Muscle of leg (tissue), 11 donors: ENCODE data around the gene SPTBN4. TPM values are rescaled to one million over a fixed set of nuclear protein-coding genes. Genes with fewer than 3 reads are reported as not detected.

Experiments
- DNase-seq: peaks from one replicate; pipeline ENCODE4 v3.0.0; 2013
- H3K27ac ChIP-seq: one replicate; pipeline ENCODE4 v1.5.1; 2013; ENCODE audit warnings: mild to moderate bottlenecking, low read length, control low read depth
- H3K27me3 ChIP-seq: one replicate; pipeline ENCODE4 v1.6.1; 2013; ENCODE audit warnings: low read length; ENCODE audit not compliant: control insufficient read depth, insufficient read depth
- H3K36me3 ChIP-seq: one replicate; pipeline ENCODE4 v1.6.1; 2013; ENCODE audit warnings: low read length; ENCODE audit not compliant: control insufficient read depth, insufficient read depth
- H3K4me1 ChIP-seq: one replicate; pipeline ENCODE4 v1.6.1; 2013; ENCODE audit warnings: low read length; ENCODE audit not compliant: control insufficient read depth, insufficient read depth
- H3K4me3 ChIP-seq: one replicate; pipeline ENCODE4 v1.5.1; 2013; ENCODE audit warnings: low read length, control low read depth
- H3K9me3 ChIP-seq: replicated peaks from 2 replicates; pipeline ENCODE4 v1.6.1; 2013; ENCODE audit warnings: low read depth, low read length; ENCODE audit not compliant: control insufficient read depth
- WGBS: methylation state at CpG from one replicate; pipeline ENCODE4 v1.1.5; 2013; ENCODE audit warnings: missing lambda C conversion rate; ENCODE audit not compliant: insufficient coverage; 5-methylcytosine and 5-hydroxymethylcytosine counted together
- polyA plus RNA-seq, 8 donors: library from polyadenylated mRNA; unstranded; fragments of 120-200 nt; gene quantifications; one replicate each; pipeline versions ENCODE4 v1.2.1 to v1.2.3, GENCODE V29; 2013; ENCODE audit warnings: inconsistent platforms in 1 of 8, low replicate concordance in 1 of 8; ENCODE audit not compliant: insufficient read length in 8 of 8, insufficient read depth in 1 of 8
- total RNA-seq: library from RNA; stranded (reverse); fragments of 120-200 nt; gene quantifications from one replicate; pipeline ENCODE4 v1.2.4, GENCODE V29; 2013

The SPTBN4 gene
- total and polyA plus RNA-seq, 9 donors: 0.23 to 0.73 (median 0.43) TPM

- Histone ChIP-seq H3K4me3 (peak overlapping the region; percentile 39), H3K9me3 (no peaks in the 10 kb centered on the region), H3K36me3 (peaks cover 17% of the 10 kb centered on the region), H3K27me3 (peaks cover 48% of the 10 kb centered on the region), H3K4me1 (peaks cover 51% of the 10 kb centered on the region), H3K27ac (peak overlapping the region; percentile 48)
- 24% methylated on average over 50 of the region's 50 CpGs for WGBS
- peak; percentile 69 for DNase-seq
These were observed 143.0 kb downstream of the SPTBN4 start for GRCh38 chr19:40609561-40610395.

- WGBS: 57% methylated on average over 23 of the region's 29 CpGs
- H3K4me1 ChIP-seq: peaks cover 46% of the 10 kb centered on the region
- H3K9me3 ChIP-seq: no peaks in the 10 kb centered on the region
- DNase-seq: no peak
- peak overlapping the region; percentile 48 for H3K27ac ChIP-seq
- peaks cover 44% of the 10 kb centered on the region for H3K27me3 ChIP-seq
- peak overlapping the region; percentile 23 for H3K4me3 ChIP-seq
- peaks cover 20% of the 10 kb centered on the region for H3K36me3 ChIP-seq
These were observed 143.7 kb downstream of the SPTBN4 start for GRCh38 chr19:40610396-40611064.

- Histone ChIP-seq H3K27me3 (peaks cover 39% of the 10 kb centered on the region), H3K9me3 (no peaks in the 10 kb centered on the region), H3K4me3 (no peak overlapping the region), H3K36me3 (peaks cover 20% of the 10 kb centered on the region), H3K27ac (no peak overlapping the region), H3K4me1 (peaks cover 40% of the 10 kb centered on the region)
- WGBS: 83% methylated on average over 1 of the region's 15 CpGs
- DNase-seq: no peak
These were observed 144.3 kb downstream of the SPTBN4 start for GRCh38 chr19:40611096-40611495.

- no peak overlapping the region for H3K4me3 ChIP-seq
- H3K9me3 ChIP-seq: no peaks in the 10 kb centered on the region
- H3K4me1 ChIP-seq: peaks cover 36% of the 10 kb centered on the region
- H3K27ac ChIP-seq: no peak overlapping the region
- 89% methylated on average over 6 of the region's 10 CpGs for WGBS
- H3K36me3 ChIP-seq: peaks cover 24% of the 10 kb centered on the region
- DNase-seq: no peak
- peaks cover 31% of the 10 kb centered on the region for H3K27me3 ChIP-seq
These were observed 145.3 kb downstream of the SPTBN4 start for GRCh38 chr19:40611900-40612698.

- Histone ChIP-seq H3K36me3 (peaks cover 26% of the 10 kb centered on the region), H3K27me3 (peaks cover 22% of the 10 kb centered on the region), H3K27ac (peak overlapping the region; percentile 39), H3K4me3 (peak overlapping the region; percentile 48), H3K4me1 (peaks cover 29% of the 10 kb centered on the region), H3K9me3 (no peaks in the 10 kb centered on the region)
- WGBS: 33% methylated on average over 48 of the region's 50 CpGs
- no peak for DNase-seq
These were observed 146.3 kb downstream of the SPTBN4 start for GRCh38 chr19:40612831-40613689.

- Histone ChIP-seq H3K36me3 (peaks cover 32% of the 10 kb centered on the region), H3K27me3 (peaks cover 21% of the 10 kb centered on the region), H3K4me3 (peak overlapping the region; percentile 48), H3K27ac (peak overlapping the region; percentile 39), H3K4me1 (peaks cover 29% of the 10 kb centered on the region), H3K9me3 (no peaks in the 10 kb centered on the region)
- DNase-seq: peak; percentile 90
- 20% methylated on average over 63 of the region's 67 CpGs for WGBS
These were observed 147.2 kb downstream of the SPTBN4 start for GRCh38 chr19:40613690-40614621.

- peak; percentile 93 for DNase-seq
- H3K27ac ChIP-seq: peak overlapping the region; percentile 71
These were observed 148.0 kb downstream of the SPTBN4 start for GRCh38 chr19:40614622-40615411.

GRCh38 chr19:40616178-40616577 is 149.4 kb downstream of the SPTBN4 start:
- DNase-seq: no peak
- H3K4me3 ChIP-seq: no peak overlapping the region
- peaks cover 12% of the 10 kb centered on the region for H3K27me3 ChIP-seq
- peaks cover 44% of the 10 kb centered on the region for H3K36me3 ChIP-seq
- no peak overlapping the region for H3K27ac ChIP-seq
- no peaks in the 10 kb centered on the region for H3K9me3 ChIP-seq
- peaks cover 13% of the 10 kb centered on the region for H3K4me1 ChIP-seq
- WGBS: no CpG with 5 or more reads among the region's 5 CpGs

More at GRCh38 chr19:40614622-40615411, 148.0 kb downstream of the SPTBN4 start:
- Histone ChIP-seq H3K9me3 (no peaks in the 10 kb centered on the region), H3K36me3 (peaks cover 41% of the 10 kb centered on the region), H3K4me3 (peak overlapping the region; percentile 48), H3K27me3 (peaks cover 13% of the 10 kb centered on the region), H3K4me1 (peaks cover 22% of the 10 kb centered on the region)
- WGBS: 13% methylated on average over 15 of the region's 27 CpGs
